Spleen (tissue), 11 donors: Measurements from ENCODE around the gene RNF128. TPM values are rescaled to one million over a fixed set of nuclear protein-coding genes. Genes with fewer than 3 reads are reported as not detected.

Experiments used
- DNase-seq: peaks from one replicate; pipeline ENCODE4 v3.0.0-alpha.2; 2020
- H3K27ac ChIP-seq, 8 donors: fragments of 200-600 bp; sonication (generic) in 7 of 8; 1 replicate in 4 of 8; 2 replicates in 4 of 8; pipeline versions ENCODE4 v1.5.0 to v1.8.0; 2016 to 2021; ENCODE audit warnings: inconsistent platforms in 4 of 8, mild to moderate bottlenecking in 4 of 8, moderate library complexity in 1 of 8
- H3K27me3 ChIP-seq, 7 donors: fragments of 200-600 bp; sonication (generic) in 6 of 7; replicated peaks in 1 of 7; 1 replicate in 4 of 7; 2 replicates in 3 of 7; pipeline versions ENCODE4 v1.5.0 to v1.8.0; 2016 to 2021; ENCODE audit warnings: inconsistent platforms in 3 of 7, mild to moderate bottlenecking in 1 of 7
- H3K36me3 ChIP-seq, 6 donors: fragments of 200-600 bp; sonication (generic) in 5 of 6; 1 replicate in 4 of 6; 2 replicates in 2 of 6; pipeline versions ENCODE4 v1.5.0 to v1.8.0; 2016 to 2021; ENCODE audit warnings: inconsistent platforms in 2 of 6
- H3K4me1 ChIP-seq, 6 donors: fragments of 200-600 bp; sonication (generic) in 5 of 6; 1 replicate in 3 of 6; 2 replicates in 3 of 6; pipeline versions ENCODE4 v1.5.0 to v1.8.0; 2016 to 2021; ENCODE audit warnings: inconsistent platforms in 3 of 6
- H3K4me3 ChIP-seq, 8 donors: fragments of 200-600 bp; sonication (generic) in 7 of 8; 1 replicate in 4 of 8; 2 replicates in 4 of 8; pipeline versions ENCODE4 v1.5.0 to v1.8.0; 2016 to 2021; ENCODE audit warnings: inconsistent platforms in 4 of 8, mild to moderate bottlenecking in 4 of 8, moderate library complexity in 2 of 8
- H3K9me3 ChIP-seq, 8 donors: fragments of 200-600 bp; sonication (generic) in 7 of 8; 1 replicate in 4 of 8; 2 replicates in 4 of 8; pipeline versions ENCODE4 v1.5.0 to v1.8.0; 2016 to 2021; ENCODE audit warnings: inconsistent platforms in 4 of 8
- CTCF ChIP-seq, 11 experiments: fragments of 200-600 bp in 7 of 11; fragments of 450-650 bp in 4 of 11; sonication (generic) in 4 of 11; IDR thresholded peaks in 8 of 11; conservative IDR thresholded peaks in 3 of 11; 1 replicate in 7 of 11; 2 replicates in 4 of 11; pipeline versions ENCODE4 v1.4.0 to v1.8.0; 2016 to 2021; ENCODE audit warnings: antibody characterized with exemption in 11 of 11, inconsistent platforms in 4 of 11, mild to moderate bottlenecking in 1 of 11
- POLR2A ChIP-seq, 3 donors: fragments of 450-650 bp; IDR thresholded peaks; one replicate each; pipeline ENCODE4 v1.5.1; 2017; ENCODE audit warnings: antibody characterized with exemption in 3 of 3, mild to moderate bottlenecking in 1 of 3
- POLR2AphosphoS5 ChIP-seq, 3 donors: sonication (generic); formaldehyde crosslinking; IDR thresholded peaks; one replicate each; pipeline ENCODE4 v1.5.1; 2017; ENCODE audit warnings: antibody characterized with exemption in 3 of 3
- WGBS, 5 donors: extraction: QIAGEN DNeasy Blood & Tissue Kit in 3 of 5; methylation state at CpG; one replicate each; pipeline versions ENCODE4 v1.1.5 to v1.1.7; 2013 to 2018; 5-methylcytosine and 5-hydroxymethylcytosine counted together
- intact Hi-C: fragments of 100-400 bp; cut with DNase I; formaldehyde crosslinking; loops from one replicate; pipeline ENCODE4 v1.15.0; 2023; ENCODE audit warnings: low total_unique reads
- polyA plus RNA-seq, 3 donors: library from polyadenylated mRNA; stranded (reverse); fragments of 200-250 nt; gene quantifications; one replicate each; pipeline ENCODE4 v1.2.1, GENCODE V29; 2013
- total RNA-seq, 7 donors: library from RNA; depleted of rRNA in 3 of 7; stranded (reverse); fragments of >200 nt in 3 of 7; fragmentation: NEBNext Ultra II Directional in 4 of 7; extraction: Animal tissue kit (Norgen Biotek cat#: 25700) in 4 of 7; gene quantifications; one replicate each; pipeline versions ENCODE4 v1.1.0 to v1.2.1, GENCODE V29; 2016 to 2021
- donor health status: healthy with polysubstance abuse.
- donor health status: DM: no; HTN: no; CAD: no; lungs with moderate emphysema.
- donor health status: DM: no; HTN: no; CAD: no.
- donor health status: Bipolar disorder and iron deficiency.
- donor health status: healthy.
- donor health status: DM: no; HTN: no; CAD: no.
- donor health status: DM: yes; HTN: yes; CAD: no.

The RNF128 gene
- total and polyA plus RNA-seq, 10 donors, result 0.10 to 0.60 TPM; not detected in 8

GRCh38 chrX:106730401-106730800 lies 3.9 kb downstream of the RNF128 start:
- no peak for TF ChIP-seq POLR2A (IDR thresholded peaks at IDR 0.05)
- no peak for TF ChIP-seq POLR2AphosphoS5 (IDR thresholded peaks at IDR 0.05)
- TF ChIP-seq CTCF (IDR thresholded peaks at IDR 0.05 in 8 of 11, conservative IDR thresholded peaks at IDR 0.05 in 3 of 11), result no peak
- Histone ChIP-seq H3K4me1 (peaks cover 0 to 6% (median 0%) of the 10 kb centered on the region in 6 donors), H3K4me3 (no peak overlapping the region), H3K36me3 (no peaks in the 10 kb centered on the region), H3K27ac (no peak overlapping the region), H3K27me3 (peaks cover 0 to 45% (median 16%) of the 10 kb centered on the region in 7 donors), H3K9me3 (no peaks in the 10 kb centered on the region)
- 65 to 95% (median 79%) methylated on average over 4 of the region's 4 CpGs for WGBS, 5 donors
- intact Hi-C loops, result no loop called here
- DNase-seq, result no peak

GRCh38 chrX:106731590-106731989 lies 5.1 kb downstream of the RNF128 start:
- Histone ChIP-seq H3K4me3 (no peak overlapping the region), H3K4me1 (peaks cover 0 to 6% (median 0%) of the 10 kb centered on the region in 6 donors), H3K27me3 (peaks cover 0 to 35% (median 8%) of the 10 kb centered on the region in 7 donors), H3K36me3 (no peaks in the 10 kb centered on the region), H3K9me3 (no peaks in the 10 kb centered on the region), H3K27ac (no peak overlapping the region)
- TF ChIP-seq POLR2AphosphoS5 (IDR thresholded peaks at IDR 0.05), result no peak
- TF ChIP-seq POLR2A (IDR thresholded peaks at IDR 0.05), result no peak
- TF ChIP-seq CTCF (IDR thresholded peaks at IDR 0.05 in 8 of 11, conservative IDR thresholded peaks at IDR 0.05 in 3 of 11), result no peak
- no peak for DNase-seq
- intact Hi-C loops, result no loop called here

GRCh38 chrX:106734827-106735226 lies 8.3 kb downstream of the RNF128 start:
- Histone ChIP-seq H3K9me3 (no peaks in the 10 kb centered on the region), H3K4me3 (no peak overlapping the region), H3K27ac (no peak overlapping the region), H3K27me3 (peaks cover 0 to 21% (median 0%) of the 10 kb centered on the region in 7 donors), H3K4me1 (no peaks in the 10 kb centered on the region), H3K36me3 (no peaks in the 10 kb centered on the region)
- TF ChIP-seq POLR2AphosphoS5 (IDR thresholded peaks at IDR 0.05), result no peak
- no peak for TF ChIP-seq POLR2A (IDR thresholded peaks at IDR 0.05)
- no peak for TF ChIP-seq CTCF (IDR thresholded peaks at IDR 0.05 in 8 of 11, conservative IDR thresholded peaks at IDR 0.05 in 3 of 11)
- DNase-seq, result no peak
- intact Hi-C loops, result no loop called here
- WGBS, 5 donors, result 67 to 90% (median 82%) methylated on average over 3 of the region's 3 CpGs

GRCh38 chrX:106740193-106740780 lies 13.8 kb downstream of the RNF128 start:
- no peak for DNase-seq
- intact Hi-C loops, result no loop called here
- Histone ChIP-seq H3K4me3 (no peak overlapping the region), H3K27me3 (peaks cover 0 to 7% (median 0%) of the 10 kb centered on the region in 7 donors), H3K27ac (no peak overlapping the region), H3K4me1 (no peaks in the 10 kb centered on the region), H3K36me3 (no peaks in the 10 kb centered on the region), H3K9me3 (no peaks in the 10 kb centered on the region)
- WGBS, 5 donors, result 73 to 89% (median 76%) methylated on average over 2 of the region's 2 CpGs
- TF ChIP-seq POLR2A (IDR thresholded peaks at IDR 0.05), result no peak
- TF ChIP-seq POLR2AphosphoS5 (IDR thresholded peaks at IDR 0.05), result no peak
- TF ChIP-seq CTCF (IDR thresholded peaks at IDR 0.05 in 8 of 11, conservative IDR thresholded peaks at IDR 0.05 in 3 of 11), result no peak
